SK-N-SH (cell line): ENCODE measurements around the gene IFT20. TPM values are rescaled to one million over a fixed set of nuclear protein-coding genes. Genes with fewer than 3 reads are reported as not detected.
A peak's percentile ranks its signal among the peaks of the same experiment; 100 is the strongest.

ENCODE experiments used
- CTCF ChIA-PET: fragments of 300-600, 350-600 bp; formaldehyde crosslinking; extraction: SDS; loops from one replicate; lab custom pipeline; 2021; lab: Yijun Ruan, JAX
- POLR2A ChIA-PET: fragments of 350-600 bp; sonication (Branson Sonifier 250); formaldehyde crosslinking; extraction: SDS; loops from one replicate; lab custom pipeline; 2020; ENCODE audit warnings: antibody characterized with exemption, inconsistent platforms; lab: Yijun Ruan, JAX
- DNase-seq: peaks from one replicate; pipeline ENCODE4 v3.0.0; 2012
- H2AFZ ChIP-seq: fragments of 200-600 bp; sonication (generic); 2 replicates; pipeline ENCODE4 v1.8.1; 2016; ENCODE audit warnings: antibody characterized with exemption, mild to moderate bottlenecking, low read depth
- H3F3A ChIP-seq: fragments of 200-600 bp; sonication (generic); replicated peaks from 2 replicates; pipeline ENCODE3; 2016; ENCODE audit warnings: antibody characterized with exemption, mild to moderate bottlenecking; ENCODE audit not compliant: insufficient read depth
- H3K27ac ChIP-seq, 2 experiments: fragments of 200-500 bp in 1 of 2; fragments of 200-600 bp in 1 of 2; sonication (Bioruptor generic) in 1 of 2; sonication (generic), shearing (Covaris generic) in 1 of 2; 2 replicates each; pipeline versions ENCODE4 v1.5.1 to v1.6.1; 2014 to 2016; ENCODE audit warnings: low read depth in 2 of 2, inconsistent platforms in 1 of 2, low read length in 1 of 2, mild to moderate bottlenecking in 1 of 2, mixed read lengths in 1 of 2
- H3K27me3 ChIP-seq: fragments of 200-600 bp; sonication (generic), shearing (Covaris generic); 2 replicates; pipeline ENCODE4 v1.6.1; 2016; ENCODE audit warnings: mixed run types; ENCODE audit not compliant: insufficient read depth
- H3K36me3 ChIP-seq, 2 experiments: fragments of 200-500 bp in 1 of 2; fragments of 200-600 bp in 1 of 2; sonication (Bioruptor generic) in 1 of 2; sonication (generic) in 1 of 2; replicated peaks in 1 of 2; 2 replicates each; pipeline versions ENCODE3 to v1.5.1; 2014 to 2016; ENCODE audit warnings: low read length in 1 of 2, mild to moderate bottlenecking in 1 of 2; ENCODE audit not compliant: insufficient read depth in 2 of 2, control insufficient read depth in 1 of 2
- H3K4me1 ChIP-seq, 2 experiments: fragments of 200-500 bp in 1 of 2; fragments of 200-600 bp in 1 of 2; sonication (Bioruptor generic) in 1 of 2; sonication (generic), shearing (Covaris generic) in 1 of 2; 2 replicates each; pipeline versions ENCODE4 v1.5.1 to v1.6.1; 2014 to 2016; ENCODE audit warnings: low read depth in 1 of 2, low read length in 1 of 2, mixed run types in 1 of 2; ENCODE audit not compliant: insufficient read depth in 2 of 2, control insufficient read depth in 1 of 2
- H3K4me2 ChIP-seq: fragments of 200-600 bp; sonication (generic), shearing (Covaris generic); 2 replicates; pipeline ENCODE4 v1.6.1; 2017; ENCODE audit warnings: mixed run types
- H3K4me3 ChIP-seq, 2 experiments: fragments of 200-500 bp in 1 of 2; fragments of 200-600 bp in 1 of 2; sonication (Bioruptor generic) in 1 of 2; sonication (generic), shearing (Covaris generic) in 1 of 2; 2 replicates each; pipeline versions ENCODE4 v1.5.1 to v1.8.1; 2014 to 2016; ENCODE audit warnings: low read depth in 2 of 2, inconsistent platforms in 1 of 2, low read length in 1 of 2, mild to moderate bottlenecking in 1 of 2, mixed read lengths in 1 of 2, moderate library complexity in 1 of 2
- H3K79me2 ChIP-seq: fragments of 200-600 bp; sonication (generic); 2 replicates; pipeline ENCODE4 v1.8.1; 2017; ENCODE audit warnings: mild to moderate bottlenecking; ENCODE audit not compliant: insufficient read depth
- H3K9ac ChIP-seq: fragments of 200-600 bp; sonication (generic); 2 replicates; pipeline ENCODE4 v1.6.1; 2017; ENCODE audit warnings: mixed run types
- H3K9me2 ChIP-seq: fragments of 200-600 bp; sonication (generic); 2 replicates; pipeline ENCODE4 v1.6.1; 2017; ENCODE audit warnings: mixed run types
- H3K9me3 ChIP-seq: fragments of 200-600 bp; sonication (generic); 2 replicates; pipeline ENCODE4 v1.6.1; 2017; ENCODE audit warnings: mixed run types, mild to moderate bottlenecking, moderate library complexity
- H4K20me1 ChIP-seq: fragments of 200-600 bp; sonication (generic); 2 replicates; pipeline ENCODE4 v1.6.1; 2017; ENCODE audit warnings: mild to moderate bottlenecking, mixed run types; ENCODE audit not compliant: insufficient read depth
- EP300 ChIP-seq, 2 experiments: IDR thresholded peaks; 2 replicates each; pipeline versions ENCODE4 v1.4.0 to v1.6.1; 2012; ENCODE audit warnings: borderline replicate concordance in 1 of 2, low read depth in 1 of 2, low read length in 1 of 2
- FOXJ3 ChIP-seq: sonication (generic); formaldehyde crosslinking; IDR thresholded peaks from 2 replicates; pipeline ENCODE4 v1.5.1; 2020; ENCODE audit warnings: mild to moderate bottlenecking, missing genetic modification reagents
- GABPA ChIP-seq: IDR thresholded peaks from 2 replicates; pipeline ENCODE4 v1.4.0; 2012; ENCODE audit warnings: low read depth, mild to moderate bottlenecking
- MXI1 ChIP-seq: IDR thresholded peaks from 2 replicates; pipeline ENCODE4 v1.6.1; 2012; ENCODE audit warnings: mild to moderate bottlenecking, low read depth, low read length, improper control_type of control experiment
- RCOR1 ChIP-seq: fragments of 150-350 bp; IDR thresholded peaks from 2 replicates; pipeline ENCODE4 v1.6.1; 2017; ENCODE audit warnings: antibody characterized with exemption, low read length
- RXRA ChIP-seq: IDR thresholded peaks from 2 replicates; pipeline ENCODE4 v1.4.0; 2012; ENCODE audit warnings: low read depth, mild to moderate bottlenecking, borderline replicate concordance
- SIN3A ChIP-seq: IDR thresholded peaks from 2 replicates; pipeline ENCODE4 v1.6.1; 2012; ENCODE audit warnings: low read depth, mild to moderate bottlenecking, low read length, moderate library complexity, borderline replicate concordance
- SMC3 ChIP-seq: IDR thresholded peaks from 2 replicates; pipeline ENCODE4 v1.6.1; 2012; ENCODE audit warnings: low read depth, low read length, improper control_type of control experiment
- TAF1 ChIP-seq: IDR thresholded peaks from 2 replicates; pipeline ENCODE4 v1.6.1; 2012; ENCODE audit warnings: low read depth, mild to moderate bottlenecking, low read length, moderate library complexity, borderline replicate concordance
- TEAD4 ChIP-seq: IDR thresholded peaks from 2 replicates; pipeline ENCODE4 v1.4.0; 2012; ENCODE audit warnings: mild to moderate bottlenecking, borderline replicate concordance; ENCODE audit not compliant: insufficient read depth
- WGBS: methylation state at CpG from one replicate; pipeline ENCODE4 v1.1.6; 2017; ENCODE audit warnings: low lambda C conversion rate; 5-methylcytosine and 5-hydroxymethylcytosine counted together
- polyA plus RNA-seq, 3 experiments: library from polyadenylated mRNA; depleted of rRNA; stranded (reverse); fragments of >200 nt; gene quantifications; 2 replicates each; pipeline ENCODE4 v1.2.3, GENCODE V29; 2012
- TF ChIP-seq, protein P1 (sequence below): fragments of 150-350 bp; IDR thresholded peaks from 2 replicates; pipeline ENCODE4 v1.6.1; 2017; ENCODE audit warnings: antibody characterized with exemption, low read length, low read depth, borderline replicate concordance
- TF ChIP-seq, protein P2 (sequence below): fragments of 200-600 bp; sonication (generic); IDR thresholded peaks from 2 replicates; pipeline ENCODE4 v1.6.1; 2017; ENCODE audit warnings: antibody characterized with exemption, mild to moderate bottlenecking, moderate library complexity
- TF ChIP-seq, protein P3 (sequence below): IDR thresholded peaks from 2 replicates; pipeline ENCODE4 v1.4.0; 2012; ENCODE audit warnings: low read depth
- TF ChIP-seq, protein P4 (sequence below): IDR thresholded peaks from 2 replicates; pipeline ENCODE4; 2012

Gene IFT20
- polyA plus RNA-seq, 1 of the 3 experiments (the other 2 are of a cell fraction), result 75.6 TPM

DNA sequence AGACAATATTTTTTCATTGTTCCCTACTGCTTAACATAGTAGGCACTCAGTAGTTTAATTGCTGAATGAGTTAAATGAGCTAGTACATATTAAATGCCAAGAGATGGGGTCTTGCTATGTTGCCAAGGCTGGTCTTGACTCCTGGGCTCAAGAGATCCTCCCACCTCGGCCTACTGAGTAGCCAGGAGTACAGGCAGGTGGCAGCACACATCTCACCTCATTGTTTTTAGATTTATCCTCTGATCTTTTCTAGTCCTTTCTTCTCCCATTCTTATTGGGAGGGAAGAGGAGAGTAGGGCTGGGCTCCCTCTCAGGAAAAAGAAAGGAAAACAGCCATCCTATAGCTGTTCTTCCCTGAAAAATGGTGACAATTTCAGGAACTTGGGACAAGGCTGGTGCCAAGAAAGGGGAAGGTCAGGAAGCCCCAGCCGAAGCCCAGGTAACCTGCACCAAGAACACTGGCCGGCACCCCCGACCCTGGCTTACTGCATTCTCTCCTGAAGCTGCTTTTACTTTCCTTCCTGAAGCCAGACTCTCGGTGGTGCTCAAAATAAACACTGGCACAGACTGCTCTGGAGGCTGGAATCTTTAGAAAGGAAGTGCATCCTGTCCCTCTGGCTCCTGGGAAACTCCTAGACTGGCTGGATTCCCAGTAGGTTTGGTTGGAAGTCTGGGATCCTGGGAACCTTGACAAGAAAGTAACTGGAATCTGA, 2.9 kb upstream of the IFT20 start:
- Histone ChIP-seq H3K27ac (peak overlapping the region; percentile 51 to 89), H3K79me2 (peaks cover 75% of the 10 kb centered on the region), H4K20me1 (peaks cover 33% of the 10 kb centered on the region; the same call in 1 of the 2 replicates)

DNA sequence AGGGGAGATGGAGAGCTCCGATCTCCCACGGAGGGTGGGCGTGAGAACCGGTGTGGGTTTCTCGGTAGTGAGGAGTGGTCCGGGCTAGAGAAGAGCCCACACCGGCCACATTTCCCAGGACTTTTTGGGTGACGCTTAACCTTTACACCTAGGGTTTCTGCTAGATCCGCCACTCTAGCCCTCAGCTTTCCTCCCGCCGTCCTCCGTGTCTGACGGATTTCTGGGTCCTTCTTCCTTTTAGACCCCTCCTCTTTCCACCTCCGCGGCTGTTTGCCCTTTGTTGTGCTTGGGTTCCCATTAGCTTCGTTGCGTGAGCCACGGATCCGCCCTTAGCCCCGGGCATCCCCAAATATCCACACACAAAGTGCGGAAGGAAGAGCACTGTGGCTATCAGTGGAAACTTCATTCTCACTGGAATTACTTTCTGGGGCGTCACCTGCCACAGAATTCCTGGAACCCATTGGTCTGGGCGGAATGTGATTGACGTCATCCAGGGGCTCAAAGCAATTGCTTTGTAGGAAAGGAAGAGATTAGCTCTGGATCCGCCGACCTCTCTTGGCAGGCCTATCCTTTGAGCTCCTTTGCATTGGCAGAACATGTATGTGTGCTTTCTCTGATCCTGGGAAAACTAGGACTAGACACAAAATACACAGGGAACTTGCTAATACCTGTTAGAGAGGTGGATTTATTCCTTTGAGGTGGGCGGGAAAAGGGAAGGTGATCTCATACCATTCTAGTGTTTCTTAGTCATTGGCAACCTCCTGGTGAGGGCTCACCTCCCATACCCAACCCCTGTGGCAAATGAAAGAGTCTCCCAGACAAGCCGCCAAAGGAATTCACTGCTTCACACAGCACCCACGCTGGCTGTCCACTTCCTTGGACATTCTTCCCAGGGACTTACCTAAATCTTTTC, 943 bp upstream of the IFT20 start:
- H3K9ac ChIP-seq, result peak overlapping the region; percentile 90
- peak overlapping the region; percentile 17; the same call in 1 of the 2 replicates for H2AFZ ChIP-seq
- peaks cover 19% of the 10 kb centered on the region for H3F3A ChIP-seq
- H3K4me1 ChIP-seq, result peaks cover 11 to 21% of the 10 kb centered on the region in 2 experiments; a peak in 3 of 4 replicates
- H3K36me3 ChIP-seq, result peaks cover 20 to 28% of the 10 kb centered on the region in 2 experiments
- H3K4me3 ChIP-seq, result peak overlapping the region; percentile 76 to 91
- H3K9me3 ChIP-seq, result no peaks in the 10 kb centered on the region
- no peak for TF ChIP-seq SMC3
- TF ChIP-seq, protein P1, sequence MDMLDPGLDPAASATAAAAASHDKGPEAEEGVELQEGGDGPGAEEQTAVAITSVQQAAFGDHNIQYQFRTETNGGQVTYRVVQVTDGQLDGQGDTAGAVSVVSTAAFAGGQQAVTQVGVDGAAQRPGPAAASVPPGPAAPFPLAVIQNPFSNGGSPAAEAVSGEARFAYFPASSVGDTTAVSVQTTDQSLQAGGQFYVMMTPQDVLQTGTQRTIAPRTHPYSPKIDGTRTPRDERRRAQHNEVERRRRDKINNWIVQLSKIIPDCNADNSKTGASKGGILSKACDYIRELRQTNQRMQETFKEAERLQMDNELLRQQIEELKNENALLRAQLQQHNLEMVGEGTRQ, result no peak
- TF ChIP-seq, protein P2, sequence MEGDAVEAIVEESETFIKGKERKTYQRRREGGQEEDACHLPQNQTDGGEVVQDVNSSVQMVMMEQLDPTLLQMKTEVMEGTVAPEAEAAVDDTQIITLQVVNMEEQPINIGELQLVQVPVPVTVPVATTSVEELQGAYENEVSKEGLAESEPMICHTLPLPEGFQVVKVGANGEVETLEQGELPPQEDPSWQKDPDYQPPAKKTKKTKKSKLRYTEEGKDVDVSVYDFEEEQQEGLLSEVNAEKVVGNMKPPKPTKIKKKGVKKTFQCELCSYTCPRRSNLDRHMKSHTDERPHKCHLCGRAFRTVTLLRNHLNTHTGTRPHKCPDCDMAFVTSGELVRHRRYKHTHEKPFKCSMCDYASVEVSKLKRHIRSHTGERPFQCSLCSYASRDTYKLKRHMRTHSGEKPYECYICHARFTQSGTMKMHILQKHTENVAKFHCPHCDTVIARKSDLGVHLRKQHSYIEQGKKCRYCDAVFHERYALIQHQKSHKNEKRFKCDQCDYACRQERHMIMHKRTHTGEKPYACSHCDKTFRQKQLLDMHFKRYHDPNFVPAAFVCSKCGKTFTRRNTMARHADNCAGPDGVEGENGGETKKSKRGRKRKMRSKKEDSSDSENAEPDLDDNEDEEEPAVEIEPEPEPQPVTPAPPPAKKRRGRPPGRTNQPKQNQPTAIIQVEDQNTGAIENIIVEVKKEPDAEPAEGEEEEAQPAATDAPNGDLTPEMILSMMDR, result no peak
- TF ChIP-seq FOXJ3 (CRISPR knock-in tag), result no peak
- TF ChIP-seq, protein P3, sequence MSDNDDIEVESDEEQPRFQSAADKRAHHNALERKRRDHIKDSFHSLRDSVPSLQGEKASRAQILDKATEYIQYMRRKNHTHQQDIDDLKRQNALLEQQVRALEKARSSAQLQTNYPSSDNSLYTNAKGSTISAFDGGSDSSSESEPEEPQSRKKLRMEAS, result peak; percentile 34; the same call in 1 of the 2 replicates
- TF ChIP-seq EP300 (IDR thresholded peaks at IDR 0.05; ENCODE audit: borderline replicate concordance in 1 of 2, low read depth in 1 of 2, low read length in 1 of 2), result no peak
- no peak for TF ChIP-seq TEAD4
- TF ChIP-seq RXRA, result no peak
- TF ChIP-seq SIN3A, result 0 out of 2 replicates have a peak, but pooled peaks have one; percentile 23
- peak; percentile 57; the same call in 1 of the 2 replicates for TF ChIP-seq RCOR1
- TF ChIP-seq, protein P4, sequence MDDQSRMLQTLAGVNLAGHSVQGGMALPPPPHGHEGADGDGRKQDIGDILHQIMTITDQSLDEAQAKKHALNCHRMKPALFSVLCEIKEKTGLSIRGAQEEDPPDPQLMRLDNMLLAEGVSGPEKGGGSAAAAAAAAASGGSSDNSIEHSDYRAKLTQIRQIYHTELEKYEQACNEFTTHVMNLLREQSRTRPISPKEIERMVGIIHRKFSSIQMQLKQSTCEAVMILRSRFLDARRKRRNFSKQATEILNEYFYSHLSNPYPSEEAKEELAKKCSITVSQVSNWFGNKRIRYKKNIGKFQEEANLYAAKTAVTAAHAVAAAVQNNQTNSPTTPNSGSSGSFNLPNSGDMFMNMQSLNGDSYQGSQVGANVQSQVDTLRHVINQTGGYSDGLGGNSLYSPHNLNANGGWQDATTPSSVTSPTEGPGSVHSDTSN, result peak; percentile 51
- TF ChIP-seq MXI1, result peak; percentile 50; the same call in 1 of the 2 replicates
- 0 out of 2 replicates have a peak, but pooled peaks have one; percentile 16 for TF ChIP-seq TAF1
- TF ChIP-seq, all 33 proteins: peak for 6
- Histone ChIP-seq H3K27ac (peak overlapping the region; percentile 85 to 89), H3K27me3 (no peaks in the 10 kb centered on the region), H4K20me1 (peaks cover 33% of the 10 kb centered on the region; the same call in 1 of the 2 replicates), H3K79me2 (peaks cover 94% of the 10 kb centered on the region), H3K4me2 (peak overlapping the region; percentile 82), H3K9me2 (no peaks in the 10 kb centered on the region)
- WGBS, result 7% methylated on average over 22 of the region's 29 CpGs
- CTCF ChIA-PET, result interaction anchor here (0.7 to 3.8 kb wide), 14 partner anchors 10 to 580 kb away, joined by 3 to 19 read pairs (median 4); partner anchors contain the start of genes LYRM9, POLDIP2 and VTN
- POLR2A ChIA-PET, result interaction anchor here (0.9 to 2.3 kb wide), 11 partner anchors 9 to 383 kb away, joined by 3 to 25 read pairs (median 8); partner anchors contain the start of genes POLDIP2, RPL23A, SARM1 and SLC46A1
- DNase-seq, result peak; percentile 75

More for the DNA sequence above, 2.9 kb upstream of the IFT20 start:
- Histone ChIP-seq H3K4me1 (peaks cover 11 to 21% of the 10 kb centered on the region in 2 experiments; a peak in 3 of 4 replicates), H3K27me3 (no peaks in the 10 kb centered on the region), H3K9ac (peak overlapping the region; percentile 29; the same call in 1 of the 2 replicates), H2AFZ (no peak overlapping the region), H3F3A (peaks cover 19% of the 10 kb centered on the region), H3K4me2 (peak overlapping the region; percentile 82), H3K9me3 (no peaks in the 10 kb centered on the region), H3K4me3 (no peak overlapping the region), H3K9me2 (no peaks in the 10 kb centered on the region), H3K36me3 (peaks cover 37 to 38% of the 10 kb centered on the region in 2 experiments)
- TF ChIP-seq GABPA, result 0 out of 2 replicates have a peak, but pooled peaks have one; percentile 21
- TF ChIP-seq FOXJ3 (CRISPR knock-in tag), result no peak
- ChIA-PET POLR2A (interaction anchor here (0.7 to 1.5 kb wide), 2 partner anchors 9 to 19 kb away, joined by 3 to 4 read pairs; partner anchors contain the start of gene POLDIP2), CTCF (interaction anchor here (1.2 to 1.4 kb wide), 2 partner anchors 87 to 533 kb away, joined by 3 to 4 read pairs; no protein-coding TSS in a partner anchor)
- WGBS, result 63% methylated on average over 5 of the region's 5 CpGs
- DNase-seq, result no peak
